Type B pancreatic cell (in vitro differentiated cells): ENCODE measurements around the gene FNDC11. TPM values are rescaled to one million over a fixed set of nuclear protein-coding genes. Genes with fewer than 3 reads are reported as not detected.

ENCODE experiments used
- DNase-seq: peaks from one replicate; pipeline ENCODE4 v3.0.0; 2021; ENCODE audit warnings: mixed read lengths; ENCODE audit not compliant: unreplicated experiment; ENCODE audit errors: extremely low spot score
- H3K27ac Mint-ChIP-seq: 2 replicates; pipeline ENCODE4 v1.8.0; 2021; ENCODE audit warnings: mild to moderate bottlenecking, mixed read lengths
- H3K27me3 Mint-ChIP-seq: 2 replicates; pipeline ENCODE4 v1.8.0; 2021; ENCODE audit warnings: mixed read lengths
- H3K36me3 Mint-ChIP-seq: 2 replicates; pipeline ENCODE4 v1.8.0; 2021; ENCODE audit warnings: mixed read lengths
- H3K4me1 Mint-ChIP-seq: one replicate; pipeline ENCODE4 v1.8.0; 2021; ENCODE audit warnings: mixed read lengths; ENCODE audit not compliant: unreplicated experiment
- H3K4me3 Mint-ChIP-seq: 2 replicates; pipeline ENCODE4 v1.8.0; 2021; ENCODE audit warnings: mild to moderate bottlenecking, mixed read lengths
- H3K9me3 Mint-ChIP-seq: 2 replicates; pipeline ENCODE4 v1.8.0; 2021; ENCODE audit warnings: mixed read lengths
- CTCF ChIP-seq: fragments of 200-600 bp; sonication (generic); conservative IDR thresholded peaks from 2 replicates; pipeline ENCODE4 v1.5.0; 2021; ENCODE audit warnings: antibody characterized with exemption, mild to moderate bottlenecking
- total RNA-seq: library from RNA; stranded (reverse); gene quantifications from 2 replicates; pipeline ENCODE4 v1.2.1, GENCODE V29; 2021; ENCODE audit warnings: low replicate concordance

The FNDC11 gene
- total RNA-seq, 1 donor from 2014 or later, result 1.4 TPM

DNA sequence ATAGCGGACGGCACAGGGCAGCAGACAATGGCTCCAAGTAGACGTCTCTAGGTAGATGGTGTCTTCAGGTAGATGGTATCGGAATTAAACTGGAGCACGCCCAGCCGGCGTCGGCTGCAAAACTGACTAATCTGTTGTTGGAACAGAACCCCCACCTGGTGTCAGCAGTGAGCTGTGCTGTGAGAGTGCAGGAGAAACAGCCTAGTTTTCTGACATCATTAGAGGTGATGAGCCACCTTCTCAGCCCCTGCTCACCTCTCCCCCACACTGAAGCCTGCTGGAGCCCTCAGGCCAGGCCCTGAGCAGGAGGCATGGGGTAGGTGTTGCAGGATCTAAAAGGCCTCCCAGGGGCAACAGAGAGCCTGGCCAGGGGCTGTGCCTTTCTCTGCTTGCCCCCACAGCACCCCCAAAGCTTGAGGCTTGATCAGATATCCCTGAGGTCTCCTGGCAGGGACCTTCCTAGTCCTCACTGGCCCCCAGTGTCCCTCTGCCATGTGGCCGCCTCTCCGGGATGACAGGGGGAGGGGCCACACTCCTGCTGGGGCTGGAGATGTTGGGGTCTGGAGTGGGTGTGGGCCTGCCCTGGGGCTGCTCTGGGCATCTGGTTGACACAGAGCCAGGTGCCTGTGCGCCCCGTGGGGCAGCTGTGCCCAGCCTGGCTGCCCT lies 27.0 kb downstream of the FNDC11 start:
- peaks cover 12% of the 10 kb centered on the region for H3K4me1 Mint-ChIP-seq
- H3K27me3 Mint-ChIP-seq, result peaks cover 7% of the 10 kb centered on the region
- no peaks in the 10 kb centered on the region for H3K36me3 Mint-ChIP-seq
- no peak overlapping the region for H3K4me3 Mint-ChIP-seq
- DNase-seq, result no peak
- no peak overlapping the region for H3K27ac Mint-ChIP-seq
- peak; percentile 45 for TF ChIP-seq CTCF
- no peaks in the 10 kb centered on the region for H3K9me3 Mint-ChIP-seq

GRCh38 chr20:63582382-63583063 lies 28.6 kb downstream of the FNDC11 start:
- Mint-ChIP-seq H3K9me3 (no peaks in the 10 kb centered on the region), H3K4me1 (peaks cover 8% of the 10 kb centered on the region), H3K36me3 (no peaks in the 10 kb centered on the region), H3K4me3 (no peak overlapping the region), H3K27ac (no peak overlapping the region), H3K27me3 (peaks cover 3% of the 10 kb centered on the region)
- no peak for DNase-seq
- TF ChIP-seq CTCF, result no peak

DNA sequence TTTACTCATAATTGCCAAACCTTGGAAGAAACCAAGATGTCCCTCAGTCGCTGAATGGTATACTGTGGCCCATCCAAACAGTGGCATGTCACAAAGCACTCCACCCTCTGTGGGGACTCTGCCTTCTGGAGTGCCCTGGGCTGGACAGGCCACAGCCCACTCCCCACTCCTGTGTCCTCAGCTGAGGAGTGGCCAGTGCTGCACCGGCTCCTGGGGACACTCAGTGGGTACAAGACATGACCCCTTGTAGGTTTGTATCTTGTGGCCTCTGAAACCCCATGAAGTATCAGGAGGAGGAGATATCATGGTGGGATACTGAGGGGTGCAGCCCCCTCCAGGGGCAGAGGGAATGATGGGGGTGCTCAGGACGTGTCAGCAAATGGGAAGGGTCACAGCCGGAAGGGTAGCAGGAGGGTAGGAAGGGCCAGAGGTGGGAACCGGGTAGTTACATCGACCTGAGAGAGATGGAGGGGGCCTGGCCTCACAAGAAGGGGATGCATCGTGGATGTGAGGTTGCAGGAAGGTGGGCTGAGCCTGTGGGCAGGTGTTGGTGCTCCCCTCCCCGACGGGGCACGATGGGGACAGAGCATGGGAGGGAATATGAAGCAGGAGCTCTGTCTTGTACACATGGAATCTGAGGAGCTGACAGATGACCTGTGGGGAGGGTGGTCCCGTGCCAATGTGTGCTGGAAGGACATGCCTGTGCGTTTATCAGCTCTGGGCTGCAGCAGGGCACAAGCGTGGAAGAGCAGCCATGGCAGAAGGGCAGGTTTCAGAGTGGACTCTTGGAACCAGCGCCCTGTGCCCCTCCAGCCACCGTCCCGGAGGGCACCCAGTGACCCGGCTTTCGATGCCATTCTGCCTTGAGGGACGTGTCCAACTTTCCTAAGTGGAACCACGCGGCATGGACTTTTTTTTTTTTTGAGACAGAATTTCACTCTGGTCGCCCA lies 31.9 kb downstream of the FNDC11 start:
- Mint-ChIP-seq H3K27ac (no peak overlapping the region), H3K36me3 (no peaks in the 10 kb centered on the region), H3K27me3 (no peaks in the 10 kb centered on the region), H3K9me3 (no peaks in the 10 kb centered on the region), H3K4me1 (peaks cover 8% of the 10 kb centered on the region), H3K4me3 (no peak overlapping the region)
- DNase-seq, result no peak
- TF ChIP-seq CTCF, result no peak

- H3K4me1 Mint-ChIP-seq, result peaks cover 8% of the 10 kb centered on the region
- no peak overlapping the region for H3K4me3 Mint-ChIP-seq
- H3K27me3 Mint-ChIP-seq, result no peaks in the 10 kb centered on the region
- TF ChIP-seq CTCF, result no peak
- DNase-seq, result no peak
- no peak overlapping the region for H3K27ac Mint-ChIP-seq
- no peaks in the 10 kb centered on the region for H3K9me3 Mint-ChIP-seq
- H3K36me3 Mint-ChIP-seq, result no peaks in the 10 kb centered on the region
Observed at GRCh38 chr20:63586797-63587196, 32.8 kb downstream of the FNDC11 start.

DNA sequence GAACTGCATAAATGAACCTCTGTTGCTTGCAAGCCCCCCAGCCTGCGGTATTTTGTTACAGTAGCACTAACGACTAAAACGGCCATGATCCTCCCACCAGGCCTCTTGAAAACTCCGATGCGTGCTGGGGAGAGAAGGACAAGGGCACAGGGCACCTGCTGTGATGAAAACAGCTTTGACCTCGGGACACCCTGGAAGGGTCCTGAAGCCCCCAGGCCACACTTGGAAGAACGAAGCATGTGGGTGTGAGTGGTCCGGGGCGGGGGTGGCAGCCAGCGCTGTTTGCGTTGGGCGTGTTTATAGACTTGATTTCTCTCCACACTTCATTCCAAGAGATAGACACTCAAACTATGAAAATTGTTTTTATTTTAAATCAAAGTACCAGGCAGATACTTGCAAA lies 33.3 kb downstream of the FNDC11 start:
- DNase-seq, result no peak
- H3K9me3 Mint-ChIP-seq, result no peaks in the 10 kb centered on the region
- H3K4me3 Mint-ChIP-seq, result no peak overlapping the region
- no peak for TF ChIP-seq CTCF
- no peaks in the 10 kb centered on the region for H3K36me3 Mint-ChIP-seq
- H3K27ac Mint-ChIP-seq, result no peak overlapping the region
- peaks cover 8% of the 10 kb centered on the region for H3K4me1 Mint-ChIP-seq
- no peaks in the 10 kb centered on the region for H3K27me3 Mint-ChIP-seq
